ENCODE measurements around the gene RHPN2. TPM values are rescaled to one million over a fixed set of nuclear protein-coding genes. Genes with fewer than 3 reads are reported as not detected.
"Not testable (repeated sequence)": the region's sequence is repeated elsewhere in the genome, so short reads cannot be mapped to it uniquely, and the experiment has no call there.

The RHPN2 gene
- total and polyA plus RNA-seq, 8 donors: 7.5 to 18.9 (median 8.2) TPM

- Histone ChIP-seq H3K27me3 (no peaks in the 10 kb centered on the region), H3K9me3 (no peaks in the 10 kb centered on the region), H3K4me1 (peaks cover 0 to 13% (median 4%) of the 10 kb centered on the region in 3 donors), H3K4me3 (no peak overlapping the region), H3K27ac (peak overlapping the region; percentile 58 to 88 (median 77)), H3K36me3 (no peaks in the 10 kb centered on the region)
- intact Hi-C loops (cut with DNase I): no loop called here
- ATAC-seq (no peak), DNase-seq (no peak), FAIRE-seq (no peak)
- TF ChIP-seq, protein P1, sequence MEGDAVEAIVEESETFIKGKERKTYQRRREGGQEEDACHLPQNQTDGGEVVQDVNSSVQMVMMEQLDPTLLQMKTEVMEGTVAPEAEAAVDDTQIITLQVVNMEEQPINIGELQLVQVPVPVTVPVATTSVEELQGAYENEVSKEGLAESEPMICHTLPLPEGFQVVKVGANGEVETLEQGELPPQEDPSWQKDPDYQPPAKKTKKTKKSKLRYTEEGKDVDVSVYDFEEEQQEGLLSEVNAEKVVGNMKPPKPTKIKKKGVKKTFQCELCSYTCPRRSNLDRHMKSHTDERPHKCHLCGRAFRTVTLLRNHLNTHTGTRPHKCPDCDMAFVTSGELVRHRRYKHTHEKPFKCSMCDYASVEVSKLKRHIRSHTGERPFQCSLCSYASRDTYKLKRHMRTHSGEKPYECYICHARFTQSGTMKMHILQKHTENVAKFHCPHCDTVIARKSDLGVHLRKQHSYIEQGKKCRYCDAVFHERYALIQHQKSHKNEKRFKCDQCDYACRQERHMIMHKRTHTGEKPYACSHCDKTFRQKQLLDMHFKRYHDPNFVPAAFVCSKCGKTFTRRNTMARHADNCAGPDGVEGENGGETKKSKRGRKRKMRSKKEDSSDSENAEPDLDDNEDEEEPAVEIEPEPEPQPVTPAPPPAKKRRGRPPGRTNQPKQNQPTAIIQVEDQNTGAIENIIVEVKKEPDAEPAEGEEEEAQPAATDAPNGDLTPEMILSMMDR (IDR thresholded peaks at IDR 0.05): no peak
- WGBS, 2 donors: 99 to 100% methylated on average over 3 of the region's 3 CpGs
Measured at GRCh38 chr19:33050110-33050509, 14.6 kb downstream of the RHPN2 start.

DNA sequence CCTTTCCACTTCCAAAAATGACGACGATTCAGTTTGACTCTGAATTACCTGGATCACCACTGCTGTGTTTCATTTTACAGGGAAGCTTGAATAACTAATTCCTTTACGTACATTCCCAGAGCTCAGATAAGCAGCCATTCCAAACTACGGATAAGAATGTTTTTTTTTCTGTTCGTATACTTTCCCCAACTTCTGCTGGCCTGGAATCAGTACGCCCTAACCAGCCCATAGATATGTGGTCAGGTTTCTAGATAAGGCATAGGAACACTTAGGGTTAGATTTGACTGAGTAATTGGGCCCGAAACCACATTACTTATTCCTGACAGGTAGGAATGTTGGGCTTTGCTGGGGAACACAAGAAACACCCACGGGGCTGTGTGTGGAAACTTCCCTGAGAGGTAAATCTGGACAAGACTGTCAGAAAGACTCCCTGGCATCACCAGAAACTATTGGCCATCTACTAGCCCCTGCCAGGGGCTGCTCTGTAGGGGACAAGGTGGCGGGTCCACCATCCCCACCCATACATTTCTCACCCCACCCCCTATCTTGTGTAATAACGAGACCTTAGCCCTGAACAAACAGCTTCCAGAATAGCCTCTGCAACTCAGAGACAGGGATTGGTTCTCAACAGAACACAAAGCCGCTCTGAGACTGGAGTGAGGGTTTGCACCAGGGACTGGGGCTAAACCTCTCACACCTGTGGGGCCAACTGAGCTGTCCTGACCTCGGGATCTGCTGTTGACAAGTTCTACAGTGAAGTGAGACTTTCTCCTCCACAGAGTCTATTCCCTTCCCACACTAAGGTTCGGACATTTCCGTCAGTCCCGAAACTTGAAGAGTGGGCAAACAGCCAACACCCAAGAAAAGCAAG is 15.6 kb downstream of the RHPN2 start:
- TF ChIP-seq, protein P1 (IDR thresholded peaks at IDR 0.05): no peak
- H3K4me3 ChIP-seq: no peak overlapping the region
- no peaks in the 10 kb centered on the region for H3K9me3 ChIP-seq
- DNase-seq (peak in 2 of 6 donors; percentile 35 to 42), ATAC-seq (peak; percentile 53 to 79 (median 64)), FAIRE-seq (no peak)
- intact Hi-C loops (cut with DNase I): no loop called here
- H3K4me1 ChIP-seq: peaks cover 0 to 13% (median 4%) of the 10 kb centered on the region in 3 donors
- H3K36me3 ChIP-seq: no peaks in the 10 kb centered on the region
- peak overlapping the region; percentile 58 to 88 (median 77) for H3K27ac ChIP-seq
- 35 to 36% methylated on average over 15 of the region's 15 CpGs for WGBS, 2 donors
- no peaks in the 10 kb centered on the region for H3K27me3 ChIP-seq

- H3K4me3 ChIP-seq: no peak overlapping the region
- DNase-seq: peak in 4 of 6 donors; percentile 60 to 66 (median 61)
- H3K27ac ChIP-seq: peak overlapping the region; percentile 39 to 88 (median 77)
- TF ChIP-seq, protein P1 (IDR thresholded peaks at IDR 0.05): no peak
- no peaks in the 10 kb centered on the region for H3K9me3 ChIP-seq
- no peaks in the 10 kb centered on the region for H3K27me3 ChIP-seq
- 49% methylated on average over 8 of the region's 8 CpGs for WGBS, 2 donors
- peaks cover 0 to 14% (median 4%) of the 10 kb centered on the region in 3 donors for H3K4me1 ChIP-seq
- H3K36me3 ChIP-seq: no peaks in the 10 kb centered on the region
- peak; percentile 66 to 85 (median 82) for ATAC-seq
- intact Hi-C loops (cut with DNase I): no loop called here
- FAIRE-seq: no peak
Measured at GRCh38 chr19:33047422-33047821, 17.3 kb downstream of the RHPN2 start.

DNA sequence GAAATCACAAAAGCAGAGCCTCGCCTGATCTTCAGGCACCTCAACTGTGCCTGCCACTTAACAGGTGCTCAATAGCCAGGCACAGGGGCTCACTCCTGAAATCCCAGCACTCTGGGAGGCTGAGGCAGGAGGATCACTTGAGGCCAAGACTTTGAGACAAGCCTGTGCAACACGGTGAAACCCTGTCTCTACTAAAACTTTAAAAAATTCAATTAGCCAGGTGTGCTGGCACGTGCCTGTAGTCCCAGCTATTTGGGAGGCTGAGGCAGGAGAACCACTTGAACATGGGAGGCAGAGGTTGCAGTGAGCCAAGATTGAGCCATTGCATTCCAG is 22.9 kb downstream of the RHPN2 start:
- DNase-seq; ATAC-seq; H3K27me3 ChIP-seq; H3K9me3 ChIP-seq; FAIRE-seq; H3K36me3 ChIP-seq; intact Hi-C loops (cut with DNase I); H3K4me3 ChIP-seq; H3K4me1 ChIP-seq: not testable (repeated sequence)
- peak overlapping the region; percentile 57 to 87 (median 74) for H3K27ac ChIP-seq
- WGBS, 2 donors: 67 to 72% methylated on average over 3 of the region's 3 CpGs

- TF ChIP-seq, protein P1 (IDR thresholded peaks at IDR 0.05): no peak
- DNase-seq (peak in 5 of 6 donors; percentile 37 to 79 (median 68)), FAIRE-seq (no peak), ATAC-seq (peak; percentile 87 to 93 (median 90))
- Histone ChIP-seq H3K4me1 (peaks cover 0 to 4% (median 0%) of the 10 kb centered on the region in 3 donors), H3K36me3 (no peaks in the 10 kb centered on the region), H3K4me3 (no peak overlapping the region), H3K9me3 (no peaks in the 10 kb centered on the region), H3K27me3 (no peaks in the 10 kb centered on the region), H3K27ac (peak overlapping the region; percentile 57 to 87 (median 74))
- WGBS, 2 donors: 49 to 58% methylated on average over 9 of the region's 9 CpGs
- intact Hi-C loops (cut with DNase I): no loop called here
Measured at GRCh38 chr19:33040994-33041827, 23.5 kb downstream of the RHPN2 start.

Data from pancreas (tissue), 10 donors.